ENCODE measurements around the gene RERE.

DNA sequence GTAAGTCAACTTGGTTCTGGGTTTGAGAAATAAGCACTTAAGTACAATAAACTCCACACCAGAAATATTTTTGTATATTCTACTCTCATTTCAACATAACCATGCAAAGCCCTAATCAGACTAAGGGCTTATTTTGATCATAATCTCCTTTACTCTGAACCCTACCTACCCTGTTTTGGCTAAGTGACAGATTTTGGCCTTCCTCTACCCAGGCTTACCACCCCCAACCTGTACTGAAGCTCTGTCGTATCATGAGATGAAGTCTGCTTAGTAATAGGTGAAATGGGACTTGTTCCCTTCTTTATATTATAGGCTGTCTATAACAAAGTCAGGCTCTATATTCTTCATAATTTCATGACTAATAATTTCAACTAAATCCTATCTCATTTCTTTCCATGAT lies 135.5 kb downstream of the RERE start:
- TF ChIP-seq, protein P1, sequence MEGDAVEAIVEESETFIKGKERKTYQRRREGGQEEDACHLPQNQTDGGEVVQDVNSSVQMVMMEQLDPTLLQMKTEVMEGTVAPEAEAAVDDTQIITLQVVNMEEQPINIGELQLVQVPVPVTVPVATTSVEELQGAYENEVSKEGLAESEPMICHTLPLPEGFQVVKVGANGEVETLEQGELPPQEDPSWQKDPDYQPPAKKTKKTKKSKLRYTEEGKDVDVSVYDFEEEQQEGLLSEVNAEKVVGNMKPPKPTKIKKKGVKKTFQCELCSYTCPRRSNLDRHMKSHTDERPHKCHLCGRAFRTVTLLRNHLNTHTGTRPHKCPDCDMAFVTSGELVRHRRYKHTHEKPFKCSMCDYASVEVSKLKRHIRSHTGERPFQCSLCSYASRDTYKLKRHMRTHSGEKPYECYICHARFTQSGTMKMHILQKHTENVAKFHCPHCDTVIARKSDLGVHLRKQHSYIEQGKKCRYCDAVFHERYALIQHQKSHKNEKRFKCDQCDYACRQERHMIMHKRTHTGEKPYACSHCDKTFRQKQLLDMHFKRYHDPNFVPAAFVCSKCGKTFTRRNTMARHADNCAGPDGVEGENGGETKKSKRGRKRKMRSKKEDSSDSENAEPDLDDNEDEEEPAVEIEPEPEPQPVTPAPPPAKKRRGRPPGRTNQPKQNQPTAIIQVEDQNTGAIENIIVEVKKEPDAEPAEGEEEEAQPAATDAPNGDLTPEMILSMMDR (IDR thresholded peaks at IDR 0.05): no peak
- no peak for TF ChIP-seq POLR2A (IDR thresholded peaks at IDR 0.05)
- TF ChIP-seq POLR2AphosphoS5 (IDR thresholded peaks at IDR 0.05): no peak
